GM12878 (cell line): ENCODE results near the gene SEPTIN11. TPM values are rescaled to one million over a fixed set of nuclear protein-coding genes. Genes with fewer than 3 reads are reported as not detected.

Experiments
- ATAC-seq: fragments of 200-7000 bp; cut with Tn5 transposase; 3 replicates; pipeline ENCODE4 v1.9.1; 2020; ENCODE audit warnings: mild to moderate bottlenecking, moderate library complexity
- BruUV-seq: library from RNA; stranded (reverse); fragments of 400-500 nt; replicated peaks from 2 replicates; lab custom pipeline; 2021; lab: Mats Ljungman, UMichigan
- CTCF ChIA-PET: fragments of 300-600 bp; sonication (Branson Sonifier 250); formaldehyde crosslinking; extraction: SDS; loops from one replicate; lab custom pipeline; 2021; ENCODE audit warnings: inconsistent platforms; lab: Yijun Ruan, JAX
- POLR2A ChIA-PET: fragments of 350-600 bp; formaldehyde crosslinking; extraction: SDS; loops from one replicate; lab custom pipeline; 2021; ENCODE audit warnings: inconsistent platforms; lab: Charles Lee
- RAD21 ChIA-PET: fragments of 300-600 bp; sonication (Branson Sonifier 250); formaldehyde crosslinking; loops from one replicate; lab custom pipeline; 2023; ENCODE audit warnings: antibody characterized with exemption; ENCODE audit not compliant: unreplicated experiment; lab: Charles Lee
- SMC1A ChIA-PET: fragments of 300-600 bp; sonication (Branson Sonifier 250); formaldehyde crosslinking; loops from one replicate; lab custom pipeline; 2023; ENCODE audit not compliant: unreplicated experiment, uncharacterized antibody; lab: Charles Lee
- DNase-seq: peaks from one replicate; pipeline ENCODE4 v3.0.0-alpha.2; 2011; ENCODE audit warnings: low read depth, low spot score
- FAIRE-seq: peaks from 3 replicates; lab custom pipeline; 2011; peaks lifted over from hg19 to GRCh38; lab: Jason Lieb, UNC
- H2AFZ ChIP-seq: 2 replicates; pipeline ENCODE4 v1.6.0; 2011; ENCODE audit warnings: low read depth, low read length, control low read depth; ENCODE audit not compliant: control insufficient read depth
- H3K27ac ChIP-seq: 2 replicates; pipeline ENCODE4 v1.5.1; 2011; ENCODE audit warnings: control low read depth; ENCODE audit not compliant: control insufficient read depth, insufficient read depth
- H3K27me3 ChIP-seq, 2 experiments: replicated peaks in 1 of 2; 2 replicates each; pipeline versions ENCODE4 v1.6.0 to v1.6.1; 2011; ENCODE audit warnings: low read length in 1 of 2; ENCODE audit not compliant: control insufficient read depth in 2 of 2, insufficient read depth in 2 of 2
- H3K36me3 ChIP-seq, 2 experiments: 2 replicates each; pipeline ENCODE4 v1.5.1; 2011; ENCODE audit warnings: low read length in 1 of 2; ENCODE audit not compliant: control insufficient read depth in 2 of 2, insufficient read depth in 2 of 2
- H3K4me1 ChIP-seq: 2 replicates; pipeline ENCODE4 v1.6.1; 2011; ENCODE audit warnings: mild to moderate bottlenecking, low read length, moderate library complexity, mixed read lengths; ENCODE audit not compliant: control insufficient read depth, insufficient read depth
- H3K4me2 ChIP-seq: 2 replicates; pipeline ENCODE4 v1.6.0; 2011; ENCODE audit warnings: control low read depth; ENCODE audit not compliant: control insufficient read depth, insufficient read depth
- H3K4me3 ChIP-seq: fragments of 200-600 bp; sonication (generic); 2 replicates; pipeline ENCODE4 v1.5.1; 2016
- H3K79me2 ChIP-seq: 2 replicates; pipeline ENCODE4 v1.6.0; 2011; ENCODE audit warnings: low read length; ENCODE audit not compliant: control insufficient read depth, insufficient read depth
- H3K9ac ChIP-seq: 2 replicates; pipeline ENCODE4 v1.8.0; 2011; ENCODE audit warnings: low read length, control low read depth, mixed read lengths; ENCODE audit not compliant: control insufficient read depth, insufficient read depth
- H3K9me3 ChIP-seq: replicated peaks from 3 replicates; pipeline ENCODE4 v1.5.1; 2011; ENCODE audit warnings: mild to moderate bottlenecking, low read length; ENCODE audit not compliant: control insufficient read depth, insufficient read depth
- H4K20me1 ChIP-seq: 2 replicates; pipeline ENCODE4 v1.6.0; 2011; ENCODE audit not compliant: control insufficient read depth, insufficient read depth
- BACH1 ChIP-seq: fragments of 450-650 bp; IDR thresholded peaks from 2 replicates; pipeline ENCODE4 v1.6.1; 2017; ENCODE audit warnings: mild to moderate bottlenecking, borderline replicate concordance
- BHLHE40 ChIP-seq, 2 experiments: fragments of 450-650 bp in 1 of 2; IDR thresholded peaks; 2 replicates each; pipeline ENCODE4 v1.6.1; 2011 to 2017; ENCODE audit warnings: low read depth in 2 of 2, borderline replicate concordance in 1 of 2, improper control_type of control experiment in 1 of 2, low read length in 1 of 2, mild to moderate bottlenecking in 1 of 2
- EZH2 ChIP-seq: IDR thresholded peaks from 2 replicates; pipeline ENCODE4 v1.6.1; 2012; ENCODE audit warnings: low read depth, mild to moderate bottlenecking, control low read depth, inconsistent platforms, low read length, borderline replicate concordance; ENCODE audit not compliant: control insufficient read depth
- IKZF2 ChIP-seq, 2 experiments: fragments of 450-650 bp; IDR thresholded peaks; 2 replicates each; pipeline ENCODE4 v1.6.1; 2017; ENCODE audit warnings: mild to moderate bottlenecking in 2 of 2, moderate library complexity in 2 of 2
- LARP7 ChIP-seq: fragments of 450-650 bp; IDR thresholded peaks from 2 replicates; pipeline ENCODE4 v1.6.1; 2017; ENCODE audit warnings: mild to moderate bottlenecking
- POU2F2 ChIP-seq: IDR thresholded peaks from 3 replicates; pipeline ENCODE4 v1.6.1; 2011; ENCODE audit warnings: low read depth, mild to moderate bottlenecking, low read length, borderline replicate concordance
- SMAD1 ChIP-seq: fragments of 450-650 bp; IDR thresholded peaks from 2 replicates; pipeline ENCODE4 v1.6.1; 2018; ENCODE audit warnings: mild to moderate bottlenecking, low read depth; ENCODE audit not compliant: partially characterized antibody
- SUZ12 ChIP-seq: fragments of 200-600 bp; sonication (generic); IDR thresholded peaks from one replicate; pipeline ENCODE4 v1.6.1; 2018; ENCODE audit warnings: antibody characterized with exemption, mild to moderate bottlenecking; ENCODE audit not compliant: unreplicated experiment
- TCF7 ChIP-seq: IDR thresholded peaks from 2 replicates; pipeline ENCODE4 v1.6.1; 2014; ENCODE audit warnings: antibody characterized with exemption, borderline replicate concordance
- ZNF24 ChIP-seq: fragments of 450-650 bp; IDR thresholded peaks from 2 replicates; pipeline ENCODE4 v1.6.1; 2017; ENCODE audit warnings: antibody characterized with exemption, mild to moderate bottlenecking
- WGBS: methylation state at CpG from one replicate; pipeline ENCODE4 v1.1.6; 2016; ENCODE audit warnings: low lambda C conversion rate; ENCODE audit not compliant: insufficient replicate concordance, insufficient coverage; ENCODE audit errors: missing lambda C conversion rate; 5-methylcytosine and 5-hydroxymethylcytosine counted together
- in situ Hi-C: fragments of 300-500 bp; cut with MboI; formaldehyde crosslinking; loops from 9 replicates; pipeline ENCODE4 v1.14.3; 2018; ENCODE audit warnings: mixed read lengths
- intact Hi-C: fragments of 100-400 bp; cut with micrococcal nuclease; formaldehyde crosslinking; loops from one replicate; pipeline ENCODE4 v1.14.2; 2022; ENCODE audit not compliant: unreplicated experiment
- polyA plus RNA-seq, 11 experiments: library from polyadenylated mRNA; depleted of rRNA in 4 of 11; unstranded in 6 of 11; stranded (reverse) in 5 of 11; fragments of >200 nt; fragmentation: Nextera tagmentation in 4 of 11; fragmentation: Illumina TruSeq in 1 of 11; extraction: Ambion mirVana in 4 of 11; extraction: Trizol in 1 of 11; gene quantifications; 1 replicate in 1 of 11; 2 replicates in 10 of 11; pipeline versions ENCODE4 v1.2.1 to v1.2.3, GENCODE V29; 2011 to 2016; ENCODE audit warnings: inconsistent platforms in 2 of 11, missing spikeins in 2 of 11, low read depth in 1 of 11
- total RNA-seq, 4 experiments: library from RNA; depleted of rRNA in 3 of 4; stranded (reverse); fragments of >200 nt in 3 of 4; fragmentation: Illumina TruSeq in 1 of 4; extraction: Trizol in 1 of 4; gene quantifications; 2 replicates each; pipeline versions ENCODE4 v1.2.1 to v1.2.3, GENCODE V29; 2013 to 2021
- TF ChIP-seq, protein P1 (sequence below): fragments of 450-650 bp; formaldehyde crosslinking; IDR thresholded peaks from 2 replicates; pipeline ENCODE4 v1.4.0; 2020; ENCODE audit warnings: mild to moderate bottlenecking, moderate library complexity
- TF ChIP-seq, protein P2 (sequence below): IDR thresholded peaks from 2 replicates; pipeline ENCODE4 v1.6.1; 2011; ENCODE audit warnings: borderline replicate concordance, low read depth, mild to moderate bottlenecking, moderate library complexity, mixed read lengths, low read length; ENCODE audit not compliant: insufficient read depth; ENCODE audit errors: extremely low read length
- TF ChIP-seq, protein P3 (sequence below): fragments of 450-650 bp; IDR thresholded peaks from 2 replicates; pipeline ENCODE4 v1.6.1; 2017; ENCODE audit warnings: borderline replicate concordance

Gene SEPTIN11
- total and polyA plus RNA-seq, 10 of the 15 experiments (the other 5 are each of a cell fraction or from before 2014, with no cell fraction given) = 24.7 to 160 (median 91.3) TPM

DNA sequence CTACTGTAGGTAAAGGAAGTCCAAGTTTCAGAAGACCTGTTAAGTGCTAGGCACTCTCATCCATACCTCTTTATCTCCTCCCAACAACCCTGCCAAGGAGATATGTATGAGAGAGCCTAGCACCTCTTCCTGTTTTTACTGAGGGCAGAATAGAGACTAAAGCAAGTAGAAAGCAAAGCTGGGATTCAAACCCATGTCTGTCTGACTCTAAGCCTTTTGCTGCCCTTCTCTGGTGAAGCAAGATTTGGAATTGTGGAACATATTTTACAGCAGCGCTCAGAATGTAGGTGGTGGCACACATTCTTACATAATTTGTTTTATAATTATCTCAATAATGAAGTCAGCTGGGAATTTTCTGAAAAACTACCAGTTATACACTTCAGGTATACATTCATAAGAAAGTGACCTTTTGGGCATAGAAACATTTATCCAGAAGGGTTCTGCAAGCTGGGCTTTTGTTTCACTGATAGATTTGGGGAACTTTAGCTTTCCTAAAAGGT lies 41.7 kb downstream of the SEPTIN11 start (continued):
- no peak for TF ChIP-seq BHLHE40 (IDR thresholded peaks at IDR 0.05; ENCODE audit: borderline replicate concordance in 1 of 2, low read depth in 2 of 2, low read length in 1 of 2)
- TF ChIP-seq, protein P1, sequence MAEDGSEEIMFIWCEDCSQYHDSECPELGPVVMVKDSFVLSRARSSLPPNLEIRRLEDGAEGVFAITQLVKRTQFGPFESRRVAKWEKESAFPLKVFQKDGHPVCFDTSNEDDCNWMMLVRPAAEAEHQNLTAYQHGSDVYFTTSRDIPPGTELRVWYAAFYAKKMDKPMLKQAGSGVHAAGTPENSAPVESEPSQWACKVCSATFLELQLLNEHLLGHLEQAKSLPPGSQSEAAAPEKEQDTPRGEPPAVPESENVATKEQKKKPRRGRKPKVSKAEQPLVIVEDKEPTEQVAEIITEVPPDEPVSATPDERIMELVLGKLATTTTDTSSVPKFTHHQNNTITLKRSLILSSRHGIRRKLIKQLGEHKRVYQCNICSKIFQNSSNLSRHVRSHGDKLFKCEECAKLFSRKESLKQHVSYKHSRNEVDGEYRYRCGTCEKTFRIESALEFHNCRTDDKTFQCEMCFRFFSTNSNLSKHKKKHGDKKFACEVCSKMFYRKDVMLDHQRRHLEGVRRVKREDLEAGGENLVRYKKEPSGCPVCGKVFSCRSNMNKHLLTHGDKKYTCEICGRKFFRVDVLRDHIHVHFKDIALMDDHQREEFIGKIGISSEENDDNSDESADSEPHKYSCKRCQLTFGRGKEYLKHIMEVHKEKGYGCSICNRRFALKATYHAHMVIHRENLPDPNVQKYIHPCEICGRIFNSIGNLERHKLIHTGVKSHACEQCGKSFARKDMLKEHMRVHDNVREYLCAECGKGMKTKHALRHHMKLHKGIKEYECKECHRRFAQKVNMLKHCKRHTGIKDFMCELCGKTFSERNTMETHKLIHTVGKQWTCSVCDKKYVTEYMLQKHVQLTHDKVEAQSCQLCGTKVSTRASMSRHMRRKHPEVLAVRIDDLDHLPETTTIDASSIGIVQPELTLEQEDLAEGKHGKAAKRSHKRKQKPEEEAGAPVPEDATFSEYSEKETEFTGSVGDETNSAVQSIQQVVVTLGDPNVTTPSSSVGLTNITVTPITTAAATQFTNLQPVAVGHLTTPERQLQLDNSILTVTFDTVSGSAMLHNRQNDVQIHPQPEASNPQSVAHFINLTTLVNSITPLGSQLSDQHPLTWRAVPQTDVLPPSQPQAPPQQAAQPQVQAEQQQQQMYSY (CRISPR knock-in tag) = no peak

DNA sequence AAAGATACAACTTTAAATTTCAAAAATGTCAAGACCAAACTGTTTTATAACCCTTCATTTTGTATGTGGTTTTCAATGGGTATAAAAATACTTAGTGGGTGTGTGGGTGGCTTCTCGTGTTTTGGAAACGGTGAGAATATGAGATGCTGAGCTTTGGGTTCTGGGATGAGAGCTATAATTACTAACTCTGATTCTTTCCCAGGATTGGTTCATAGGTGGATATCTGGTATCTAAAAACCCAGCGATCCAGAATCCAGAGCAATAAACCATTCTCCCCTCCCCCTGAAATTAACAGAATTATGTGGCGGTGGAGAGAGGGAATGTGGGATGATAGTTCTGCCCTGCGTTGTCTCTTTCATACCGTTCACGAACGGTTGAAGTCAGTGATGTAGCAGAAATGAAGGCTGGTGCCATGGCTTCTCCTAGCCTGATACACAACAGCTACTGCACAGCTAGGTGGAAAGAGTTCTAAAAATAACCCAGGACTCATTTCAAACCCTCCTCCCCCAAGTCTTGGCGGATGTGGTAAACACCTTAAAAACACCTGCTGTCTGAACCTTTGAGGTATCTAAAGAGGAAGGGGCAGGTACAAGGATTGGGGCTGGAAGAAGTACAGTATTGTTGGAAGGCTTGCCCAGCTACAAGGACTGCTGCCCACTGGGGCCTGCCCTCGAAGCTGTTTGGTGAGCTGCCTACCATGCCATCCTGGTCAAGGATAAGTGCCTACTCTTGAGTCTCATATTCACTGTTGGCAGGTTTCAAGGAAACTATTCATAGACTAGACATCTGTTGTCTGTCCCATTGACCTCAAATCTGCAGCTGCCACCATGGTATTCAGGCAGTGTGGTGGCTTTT lies 44.5 kb downstream of the SEPTIN11 start:
- BruUV-seq = no TSS peak
- Histone ChIP-seq H2AFZ (no peak overlapping the region; the same call in 1 of the 2 replicates), H3K9me3 (peaks cover 4% of the 10 kb centered on the region; the same call in 2 of the 3 replicates), H3K4me3 (peak overlapping the region; percentile 53), H3K36me3 (peaks cover 4 to 12% of the 10 kb centered on the region in 2 experiments), H3K9ac (peak overlapping the region; percentile 50), H4K20me1 (no peaks in the 10 kb centered on the region), H3K27ac (peak overlapping the region; percentile 89), H3K4me1 (peaks cover 38% of the 10 kb centered on the region), H3K79me2 (peaks cover 47% of the 10 kb centered on the region), H3K4me2 (peak overlapping the region; percentile 87), H3K27me3 (no peaks in the 10 kb centered on the region)
- POLR2A ChIA-PET = interaction anchor here (0.6 to 3.7 kb wide), 11 partner anchors 12 to 1622 kb away, joined by 3 to 23 read pairs (median 6); partner anchors contain the start of genes CCNI and SEPTIN11
- SMC1A ChIA-PET = interaction anchor here (0.6 to 7.3 kb wide), 19 partner anchors 8 to 385 kb away, joined by 3 to 58 read pairs (median 4); no protein-coding TSS in a partner anchor
- intact Hi-C loops = loop anchor here (2.0 kb wide), 1 partner anchor 45 kb away; the partner anchor contains the start of gene SEPTIN11
- RAD21 ChIA-PET = interaction anchor here (0.6 to 3.6 kb wide), 9 partner anchors 12 to 199 kb away, joined by 3 to 20 read pairs (median 9); partner anchors contain the start of gene SEPTIN11
- FAIRE-seq (peak; percentile 80), DNase-seq (peak; percentile 73), ATAC-seq (peak; percentile 89)
- CTCF ChIA-PET = interaction anchor here (0.6 to 5.2 kb wide), 8 partner anchors 8 to 54 kb away, joined by 3 to 30 read pairs (median 5); no protein-coding TSS in a partner anchor
- in situ Hi-C loops = no loop called here
- WGBS = 23% methylated on average over 10 of the region's 10 CpGs
- TF ChIP-seq SUZ12 (no peak), POU2F2 (no peak; the same call in 2 of the 3 replicates), EZH2 (no peak), ZNF24 (no peak), IKZF2 (IDR thresholded peaks at IDR 0.05) (peak; percentile 79 to 81), TCF7 (peak; percentile 65; the same call in 1 of the 2 replicates), BACH1 (no peak), SMAD1 (no peak), LARP7 (no peak)
- TF ChIP-seq, protein P2, sequence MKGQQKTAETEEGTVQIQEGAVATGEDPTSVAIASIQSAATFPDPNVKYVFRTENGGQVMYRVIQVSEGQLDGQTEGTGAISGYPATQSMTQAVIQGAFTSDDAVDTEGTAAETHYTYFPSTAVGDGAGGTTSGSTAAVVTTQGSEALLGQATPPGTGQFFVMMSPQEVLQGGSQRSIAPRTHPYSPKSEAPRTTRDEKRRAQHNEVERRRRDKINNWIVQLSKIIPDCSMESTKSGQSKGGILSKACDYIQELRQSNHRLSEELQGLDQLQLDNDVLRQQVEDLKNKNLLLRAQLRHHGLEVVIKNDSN = no peak
- TF ChIP-seq, protein P3, sequence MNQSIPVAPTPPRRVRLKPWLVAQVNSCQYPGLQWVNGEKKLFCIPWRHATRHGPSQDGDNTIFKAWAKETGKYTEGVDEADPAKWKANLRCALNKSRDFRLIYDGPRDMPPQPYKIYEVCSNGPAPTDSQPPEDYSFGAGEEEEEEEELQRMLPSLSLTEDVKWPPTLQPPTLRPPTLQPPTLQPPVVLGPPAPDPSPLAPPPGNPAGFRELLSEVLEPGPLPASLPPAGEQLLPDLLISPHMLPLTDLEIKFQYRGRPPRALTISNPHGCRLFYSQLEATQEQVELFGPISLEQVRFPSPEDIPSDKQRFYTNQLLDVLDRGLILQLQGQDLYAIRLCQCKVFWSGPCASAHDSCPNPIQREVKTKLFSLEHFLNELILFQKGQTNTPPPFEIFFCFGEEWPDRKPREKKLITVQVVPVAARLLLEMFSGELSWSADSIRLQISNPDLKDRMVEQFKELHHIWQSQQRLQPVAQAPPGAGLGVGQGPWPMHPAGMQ = no peak
